ENCODE measurements around the gene NOS3.

Gene NOS3

DNA sequence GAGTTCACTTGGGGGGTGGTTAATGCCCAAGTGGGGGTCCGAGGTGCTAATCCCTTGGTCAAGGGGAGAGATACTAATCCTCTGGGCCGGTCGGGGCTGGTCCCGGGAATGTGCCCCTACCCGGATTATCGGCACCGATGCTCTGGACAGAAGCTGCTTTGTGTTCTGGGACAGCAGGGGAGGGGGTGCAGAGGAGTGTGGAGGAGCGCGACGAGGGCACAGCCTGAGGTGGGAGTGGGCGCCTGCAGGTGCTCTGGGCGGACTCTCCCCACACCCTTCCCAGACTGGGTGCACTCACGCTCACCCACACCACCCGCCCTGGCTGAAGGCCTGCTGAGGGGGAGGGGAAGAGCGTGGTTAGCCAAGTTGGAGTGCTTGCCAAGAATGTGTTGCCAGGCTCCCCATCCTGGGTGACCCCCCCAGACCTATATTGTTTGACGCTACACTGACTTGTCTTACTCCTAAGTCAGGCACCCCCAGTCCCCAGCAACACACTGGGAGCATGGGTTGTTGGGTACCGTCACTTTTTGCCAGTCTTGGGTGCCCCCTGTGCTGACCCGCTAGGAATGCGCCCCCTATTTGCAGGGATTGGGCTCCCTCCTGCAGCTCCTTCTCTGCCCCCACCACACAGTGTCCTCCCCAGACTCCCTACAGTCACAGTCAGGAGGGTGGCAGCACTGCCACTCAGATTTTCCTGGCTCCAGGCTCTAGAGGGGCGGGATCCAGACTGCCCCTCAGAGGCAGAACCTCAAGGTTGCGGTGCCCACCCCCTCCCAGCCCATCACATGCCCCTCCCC lies 69.8 kb downstream of the NOS3 start:
- no peak for DNase-seq

DNA sequence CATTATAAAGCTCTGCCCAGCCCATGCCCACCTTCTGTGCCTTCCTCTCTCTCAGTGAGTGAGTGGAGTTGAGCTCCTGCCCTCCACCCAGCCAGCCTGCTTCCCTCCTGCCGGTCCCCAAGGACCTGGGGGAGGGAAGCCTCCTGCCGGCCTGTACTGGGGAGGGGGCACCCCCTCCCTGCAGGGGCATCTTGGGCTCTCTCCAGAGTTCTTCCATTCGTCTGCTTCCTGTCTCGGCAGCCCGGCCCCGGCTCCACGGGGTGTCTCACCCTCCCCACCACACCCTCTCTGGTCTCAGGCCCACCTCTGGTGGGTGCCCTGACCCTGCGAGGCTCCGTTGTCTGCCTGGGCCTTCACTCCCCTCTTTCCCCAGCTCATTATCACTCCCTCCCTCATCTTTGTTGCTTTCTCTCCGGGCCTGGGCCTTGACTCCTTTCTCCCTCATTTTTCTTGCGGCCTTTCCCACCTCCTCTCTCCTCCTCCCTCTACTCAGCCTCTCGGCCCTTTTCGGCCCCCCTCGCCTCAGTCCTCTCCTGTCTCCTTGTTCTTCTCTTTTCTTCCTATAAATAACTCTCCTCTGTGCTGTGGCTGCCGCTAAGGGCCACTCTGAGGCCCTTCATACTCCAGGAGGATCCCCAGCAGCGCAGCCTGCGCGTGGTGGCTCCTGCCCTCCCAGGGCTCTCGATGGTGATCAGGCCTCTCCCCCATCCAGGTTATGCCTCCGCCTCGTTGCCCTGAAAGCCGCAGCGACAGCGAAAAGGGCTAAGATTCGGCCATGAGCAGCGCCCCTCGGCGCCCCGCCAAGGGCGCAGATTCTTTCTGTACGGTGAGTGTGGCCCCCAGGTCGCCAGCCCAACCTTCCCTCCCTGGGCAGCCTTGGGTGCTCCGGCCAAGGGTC lies 70.6 kb downstream of the NOS3 start:
- no peak for DNase-seq

GRCh38 chr7:151062111-151062398 lies 71.2 kb downstream of the NOS3 start:
- no peak for DNase-seq

- DNase-seq, result no peak
Observed at GRCh38 chr7:151062399-151063211, 71.8 kb downstream of the NOS3 start.

DNA sequence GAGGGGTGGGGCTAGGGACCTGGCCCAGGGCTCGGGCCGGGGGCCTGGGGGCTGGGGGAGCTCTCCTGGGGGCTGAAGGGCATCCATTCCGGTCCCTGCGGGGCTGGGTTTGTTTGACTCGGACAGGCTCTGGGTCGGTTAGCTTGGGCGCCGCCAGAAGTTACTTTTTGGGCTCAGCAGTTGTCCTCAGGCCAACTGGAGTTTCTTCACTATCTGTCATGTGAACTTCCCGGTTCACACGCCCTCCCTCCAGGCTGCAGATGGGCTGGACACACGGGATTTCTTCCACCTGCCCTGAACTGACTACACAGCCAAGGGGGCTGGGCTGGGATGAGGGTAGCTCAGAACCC lies 72.4 kb downstream of the NOS3 start:
- no peak for DNase-seq

All from CD4-positive, alpha-beta T cell treated with Interleukin-4 for 4 hours (primary cell).